Activated naive CD8-positive, alpha-beta T cell treated with anti-CD3 and anti-CD28 coated beads, Interleukin-2, amount 50 U/mL, for 16 hours (primary cell): ENCODE data around the gene NR2E3.
"Not testable (repeated sequence)": the region's sequence is repeated elsewhere in the genome, so short reads cannot be mapped to it uniquely, and the experiment has no call there.

ENCODE experiments used
- DNase-seq: peaks from one replicate; pipeline ENCODE4 v3.0.0-alpha.2; 2020; ENCODE audit warnings: low read depth, low spot score

Gene NR2E3

DNA sequence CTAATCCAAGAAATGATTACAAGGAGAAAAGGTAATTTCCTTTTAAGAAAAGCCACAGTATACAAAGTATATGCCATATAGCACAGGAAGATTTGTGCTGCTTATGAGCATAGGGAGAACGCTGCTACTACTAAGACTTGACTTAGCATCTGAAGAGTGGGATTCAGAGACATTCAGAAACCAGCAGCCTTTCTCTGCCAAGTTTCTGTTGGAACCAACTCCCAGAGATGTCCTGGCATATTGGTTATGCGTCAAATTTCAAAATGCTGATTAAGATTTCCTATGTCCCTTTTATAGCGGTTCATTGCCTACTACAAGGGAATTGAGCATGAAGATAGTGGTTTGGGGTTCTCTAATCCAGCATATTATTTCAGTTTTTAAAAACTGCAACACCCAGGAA lies 4.9 kb downstream of the NR2E3 start:
- no peak for DNase-seq

DNA sequence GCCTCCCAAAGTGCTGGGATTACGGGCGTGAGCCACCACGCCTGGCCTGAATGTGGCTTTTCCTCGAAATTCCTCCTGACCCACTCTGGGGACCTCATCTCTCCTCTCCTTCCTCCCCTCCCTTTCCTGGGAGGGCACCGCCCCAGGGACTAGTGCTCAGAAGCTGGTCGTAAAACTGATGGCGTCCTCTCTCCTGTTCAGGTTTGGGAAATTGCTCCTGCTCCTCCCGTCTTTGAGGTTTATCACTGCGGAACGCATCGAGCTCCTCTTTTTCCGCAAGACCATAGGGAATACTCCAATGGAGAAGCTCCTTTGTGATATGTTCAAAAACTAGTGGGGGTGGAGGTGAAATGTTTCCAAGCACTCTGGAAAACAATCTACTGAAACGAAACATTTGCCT lies 7.0 kb downstream of the NR2E3 start:
- DNase-seq, result no peak

DNA sequence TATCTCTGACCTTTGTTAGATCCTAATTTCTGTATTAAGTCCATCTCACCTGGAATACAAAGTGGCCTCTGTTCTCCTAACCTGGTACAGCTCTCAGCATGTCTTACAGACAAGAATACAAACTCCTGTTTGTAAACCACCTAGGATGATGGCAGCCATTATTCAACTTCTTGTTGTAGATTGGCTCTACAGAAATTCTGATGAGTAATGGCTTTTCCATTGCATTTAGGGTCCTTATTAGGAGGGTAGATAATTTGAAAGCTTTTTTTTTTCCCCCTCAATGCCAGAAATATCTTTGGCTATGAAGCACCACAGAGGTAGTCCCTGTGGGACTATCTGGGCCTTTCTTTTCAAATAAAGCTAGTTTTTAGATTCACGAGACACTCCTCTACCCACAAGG lies 9.8 kb downstream of the NR2E3 start:
- no peak for DNase-seq

DNA sequence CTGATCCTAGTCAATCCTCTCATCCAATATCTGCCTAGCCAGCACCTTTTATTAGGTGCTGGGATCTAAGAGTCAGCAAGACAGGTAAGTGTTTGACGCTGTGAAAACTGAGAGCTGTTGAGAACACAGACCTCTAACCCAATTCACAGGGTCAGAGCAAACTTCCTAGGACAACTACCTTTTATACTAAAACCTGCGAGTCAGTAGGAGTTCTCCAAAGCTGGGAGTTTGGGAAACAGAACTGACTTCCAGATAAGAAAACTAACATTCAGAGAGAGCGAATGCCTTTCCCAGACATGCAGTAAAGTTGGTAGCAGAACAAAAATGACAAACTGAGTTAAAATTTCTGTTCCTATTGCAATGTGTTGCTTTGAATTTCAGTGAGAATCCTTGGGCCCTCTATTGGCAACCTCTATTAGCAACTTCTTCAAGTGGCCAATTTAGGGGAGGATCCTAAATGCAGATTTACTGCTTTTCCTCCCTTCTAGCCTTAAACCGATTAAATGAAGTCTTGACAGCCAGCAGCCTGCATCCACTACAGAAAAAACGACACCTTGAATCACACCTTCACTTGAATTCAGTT lies 11.3 kb downstream of the NR2E3 start:
- no peak for DNase-seq

DNA sequence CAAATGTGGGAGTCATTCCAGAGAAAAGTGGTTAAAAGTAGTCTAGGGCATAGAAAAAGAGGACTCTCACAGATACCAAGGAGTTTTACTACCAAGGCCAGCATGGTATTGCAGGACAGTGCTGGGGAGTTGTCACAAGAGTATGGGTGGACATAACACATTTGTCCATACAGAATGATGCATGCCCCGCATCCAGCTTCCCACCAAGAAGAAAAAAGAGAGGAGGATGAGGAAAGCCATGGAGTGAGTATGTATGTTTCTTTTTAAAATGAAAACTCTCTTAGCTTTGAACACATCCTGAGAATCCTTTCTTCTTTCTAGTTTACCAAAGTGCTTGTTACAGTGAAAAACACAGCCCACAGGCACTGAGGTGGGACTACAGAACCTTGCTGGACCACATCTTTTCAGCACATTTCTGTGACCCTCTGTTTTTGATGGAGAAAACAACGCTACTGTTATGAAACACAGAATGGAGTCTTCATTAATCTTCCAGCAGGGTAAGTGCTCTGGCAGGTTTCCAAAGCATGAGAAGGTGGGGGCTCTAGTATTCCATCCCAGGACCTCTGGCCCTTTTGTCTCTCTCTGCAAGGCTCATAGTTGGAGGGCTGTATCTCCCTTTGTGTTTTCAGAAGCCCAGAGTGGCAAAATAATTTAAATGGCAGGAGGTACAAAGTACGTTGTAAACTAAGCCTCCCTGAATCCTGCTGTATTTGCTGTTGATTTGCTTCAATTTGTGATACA lies 12.7 kb downstream of the NR2E3 start:
- no peak for DNase-seq

DNA sequence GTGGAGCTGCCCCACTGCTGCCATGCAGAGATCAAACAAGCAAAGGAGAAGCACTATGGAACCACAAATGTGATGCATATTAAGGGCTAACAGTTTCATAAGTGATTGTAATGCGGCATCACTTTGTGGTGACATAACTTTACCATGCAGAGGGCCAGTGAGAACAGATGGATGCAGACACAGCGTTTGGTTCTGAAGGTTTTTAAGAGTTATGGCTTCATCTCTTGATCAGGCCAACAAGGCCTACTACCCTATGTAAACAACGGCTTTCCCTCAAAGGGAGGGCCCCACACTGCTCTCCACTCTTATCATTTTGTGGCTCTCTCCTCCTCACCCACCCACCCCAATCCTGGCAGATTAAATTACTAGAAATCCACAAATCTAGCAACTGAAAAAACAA lies 13.4 kb downstream of the NR2E3 start:
- DNase-seq, result no peak

DNA sequence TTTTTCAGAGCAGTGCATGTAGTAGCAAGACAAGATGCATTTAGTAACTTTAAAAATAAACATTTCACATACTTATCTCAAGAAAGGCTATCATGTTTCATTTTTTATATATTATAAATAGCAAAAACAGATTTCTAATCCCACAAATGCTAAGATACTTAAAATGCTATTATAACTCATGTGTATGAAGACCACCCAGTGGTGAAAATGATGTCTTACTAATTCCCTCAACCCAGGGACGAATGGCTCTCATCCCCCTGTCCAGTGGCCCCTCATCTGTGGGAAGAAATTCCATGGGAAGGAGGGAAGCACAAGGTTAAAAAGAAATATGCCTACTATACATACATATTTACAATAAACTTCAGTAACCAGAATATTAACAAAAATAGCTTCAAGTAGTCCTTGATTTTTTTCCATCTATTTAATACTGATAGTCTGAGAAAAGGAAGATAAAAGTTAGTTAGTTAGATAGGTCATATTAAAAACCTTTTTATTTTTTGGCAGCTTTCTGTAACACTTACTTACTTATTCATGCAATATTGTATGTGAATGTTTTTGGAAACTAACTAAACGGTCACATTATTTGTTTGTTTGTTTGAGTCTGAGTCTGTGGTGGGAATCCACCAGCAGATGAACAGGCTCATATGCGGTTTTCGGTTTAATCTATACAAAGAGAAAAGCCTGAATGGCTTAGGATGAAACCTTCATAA lies 14.8 kb downstream of the NR2E3 start:
- no peak for DNase-seq

DNA sequence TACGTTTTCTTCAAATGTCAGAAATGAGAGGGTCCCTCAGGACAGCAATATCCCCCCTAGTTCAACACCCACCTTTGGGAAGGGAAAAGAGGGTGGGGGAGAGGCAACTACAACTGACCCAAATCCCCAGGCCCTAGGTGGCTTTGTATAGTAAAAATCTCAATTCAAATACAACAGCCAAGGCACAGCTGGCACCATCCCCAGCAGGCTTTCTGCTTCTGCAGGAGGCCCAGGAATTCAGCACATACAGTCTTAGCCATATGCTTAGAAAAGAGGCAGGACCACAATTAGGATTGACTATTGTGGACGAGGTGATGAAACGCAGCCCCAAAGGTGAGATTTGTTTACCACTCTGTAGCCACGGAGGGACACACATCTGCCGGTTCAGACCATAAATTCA lies 15.8 kb downstream of the NR2E3 start:
- DNase-seq, result no peak

DNA sequence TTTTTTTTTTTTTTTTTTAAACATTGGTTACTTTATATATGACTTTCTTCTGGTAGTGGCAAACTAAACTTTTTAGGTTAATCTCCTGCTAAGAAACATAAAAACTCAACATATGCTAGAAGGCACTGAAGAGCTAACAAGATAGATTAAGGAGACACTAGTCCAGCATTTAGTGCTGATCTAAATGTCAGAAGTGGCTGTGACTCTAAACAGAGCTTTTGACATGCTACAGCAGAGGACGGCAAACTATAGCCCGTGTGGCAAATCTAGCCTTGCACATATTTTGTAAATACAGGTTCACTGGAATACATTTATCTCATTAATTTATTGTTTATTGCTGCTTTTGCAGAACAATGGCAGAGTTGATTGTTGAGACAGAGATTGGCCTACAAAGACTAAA lies 20.6 kb downstream of the NR2E3 start:
- no peak for DNase-seq

DNA sequence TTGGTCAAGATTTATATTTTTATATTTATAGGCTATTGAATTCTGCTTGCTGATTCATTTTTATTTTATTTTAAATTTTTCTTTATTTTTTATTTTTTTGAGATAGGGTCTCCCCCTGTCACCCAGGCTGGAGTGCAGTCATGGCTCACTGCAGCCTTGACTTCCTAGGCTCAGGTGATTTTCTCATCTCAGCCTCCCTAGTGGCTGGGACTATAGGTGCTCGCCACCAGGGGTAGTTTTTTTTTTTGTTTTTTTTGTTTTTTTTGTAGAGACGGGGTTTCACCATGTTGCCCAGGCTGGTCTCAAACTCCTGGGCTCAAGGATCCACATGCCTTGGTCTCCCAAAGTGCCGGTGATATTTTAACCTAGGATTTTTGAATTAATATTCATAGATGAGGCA lies 31.2 kb downstream of the NR2E3 start:
- no peak for DNase-seq

DNA sequence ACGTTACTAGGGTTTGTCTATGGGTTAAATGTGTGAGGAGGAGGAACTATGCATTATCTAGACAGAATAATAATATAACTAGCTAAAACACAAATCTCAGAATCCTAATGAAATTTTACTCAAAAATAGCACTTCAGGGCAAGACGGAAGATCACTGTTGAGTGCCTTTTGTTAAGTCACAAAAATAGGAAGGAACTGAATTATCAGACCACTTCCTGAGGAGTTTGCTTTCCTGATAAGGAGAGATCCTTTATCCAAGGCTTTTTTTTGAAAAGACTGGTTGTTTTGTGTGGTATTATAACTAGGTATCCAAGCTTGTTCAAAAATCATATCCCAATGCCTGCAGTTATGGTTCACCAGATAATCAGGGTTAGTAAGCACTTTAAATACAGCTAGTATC lies 34.6 kb downstream of the NR2E3 start:
- no peak for DNase-seq

DNA sequence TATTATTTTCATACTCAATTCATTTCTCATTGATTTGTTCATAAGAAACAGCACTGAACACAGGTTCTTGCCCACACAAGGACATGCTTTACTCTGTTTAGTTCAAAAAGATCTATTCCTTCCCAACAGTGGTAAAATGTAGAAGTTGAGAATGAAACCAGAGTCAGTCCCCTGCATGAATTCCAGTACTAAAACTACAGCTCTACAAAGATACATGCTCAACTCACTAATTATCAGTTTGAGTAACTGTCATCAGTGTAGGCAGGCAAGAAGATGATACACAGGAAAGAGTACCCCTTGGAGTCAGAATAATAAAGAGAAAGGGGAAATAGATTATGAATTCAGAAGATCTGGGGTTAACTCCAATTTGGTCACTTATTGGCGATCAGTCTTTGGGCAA lies 43.2 kb downstream of the NR2E3 start:
- DNase-seq, result no peak

DNA sequence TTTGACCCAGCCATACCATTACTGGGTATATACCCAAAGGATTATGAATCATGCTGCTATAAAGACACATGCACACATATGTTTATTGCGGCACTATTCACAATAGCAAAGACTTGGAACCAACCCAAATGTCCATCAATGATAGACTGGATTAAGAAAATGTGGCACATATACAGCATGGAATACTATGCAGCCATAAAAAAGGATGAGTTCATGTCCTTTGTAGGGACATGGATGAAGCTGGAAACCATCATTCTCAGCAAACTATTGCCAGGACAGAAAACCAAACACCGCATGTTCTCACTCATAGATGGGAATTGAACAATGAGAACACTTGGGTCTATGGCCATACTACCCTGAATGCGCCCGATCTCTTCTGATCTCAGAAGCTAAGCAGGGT lies 47.9 kb downstream of the NR2E3 start:
- not testable (repeated sequence) for DNase-seq
